ENCODE results near the gene NADSYN1. TPM values are rescaled to one million over a fixed set of nuclear protein-coding genes. Genes with fewer than 3 reads are reported as not detected.

Gene NADSYN1
- total and polyA plus RNA-seq, 2 of the 13 experiments (the other 11 are each of a cell fraction or from before 2014, with no cell fraction given) = 35.7 to 51.5 TPM

DNA sequence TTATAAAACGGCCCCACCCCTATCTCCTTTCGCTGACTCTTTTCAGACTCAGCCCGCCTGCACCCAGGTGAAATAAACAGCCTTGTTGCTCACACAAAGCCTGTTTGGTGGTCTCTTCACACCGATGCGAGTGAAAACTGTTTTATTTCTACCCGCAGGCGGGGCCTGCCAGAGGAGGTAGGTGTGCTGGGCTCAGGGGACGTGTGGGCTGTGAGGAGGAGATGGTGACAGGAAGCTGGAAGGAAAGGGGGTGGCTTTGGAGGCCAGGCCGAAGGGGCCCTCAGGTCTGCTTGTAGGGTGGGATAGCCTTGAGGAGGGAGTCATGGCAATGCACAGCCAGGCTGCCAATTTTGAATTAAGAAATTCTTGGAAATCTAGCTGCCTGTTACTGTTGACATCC is 52.8 kb downstream of the NADSYN1 start:
- ATAC-seq = no peak

More for the DNA sequence above, 52.8 kb downstream of the NADSYN1 start:
- no peak for FAIRE-seq
- H3K9ac ChIP-seq (ENCODE audit: insufficient read depth, low read depth, low read length) = no peak overlapping the region
- BruUV-seq (replicated peaks) = no TSS peak
- in situ Hi-C loops (cut with HindIII; ENCODE audit: extremely low pct_ligation_motif_present, low pct_unique_long_range_greater_than_20kb) (no loop called here), intact Hi-C loops (cut with micrococcal nuclease; ENCODE audit: unreplicated experiment) (no loop called here)
- no peak overlapping the region for H3K4me3 ChIP-seq (replicated peaks in 1 of 3; ENCODE audit: insufficient read depth in 1 of 3, low read depth in 2 of 3, low read length in 3 of 3)
- no peak overlapping the region for H3K4me2 ChIP-seq (ENCODE audit: low read depth, low read length)
- no peaks in the 10 kb centered on the region for H3K4me1 ChIP-seq (ENCODE audit: insufficient read depth, low read length)
- no peak for DNase-seq (ENCODE audit: low spot score)
- H3K9me3 ChIP-seq (ENCODE audit: low read length) = peaks cover 4% of the 10 kb centered on the region; the same call in 1 of the 2 replicates
- no peaks in the 10 kb centered on the region for H3K27me3 ChIP-seq (ENCODE audit: control insufficient read depth in 1 of 2, insufficient read depth in 2 of 2, low read length in 2 of 2)
- ChIA-PET CTCF (ENCODE audit: low intra/inter-chr PET ratio, low total read pairs) (no interaction called here), POLR2A (no interaction called here)
- H3K79me2 ChIP-seq (ENCODE audit: insufficient read depth, low read length) = no peaks in the 10 kb centered on the region
- no peaks in the 10 kb centered on the region for H4K20me1 ChIP-seq (ENCODE audit: insufficient read depth, low read length)
- TF ChIP-seq ZNF180 (CRISPR knock-in tag; IDR thresholded peaks at IDR 0.05; ENCODE audit: borderline replicate concordance, low read depth) = no peak
- TF ChIP-seq, protein P1, sequence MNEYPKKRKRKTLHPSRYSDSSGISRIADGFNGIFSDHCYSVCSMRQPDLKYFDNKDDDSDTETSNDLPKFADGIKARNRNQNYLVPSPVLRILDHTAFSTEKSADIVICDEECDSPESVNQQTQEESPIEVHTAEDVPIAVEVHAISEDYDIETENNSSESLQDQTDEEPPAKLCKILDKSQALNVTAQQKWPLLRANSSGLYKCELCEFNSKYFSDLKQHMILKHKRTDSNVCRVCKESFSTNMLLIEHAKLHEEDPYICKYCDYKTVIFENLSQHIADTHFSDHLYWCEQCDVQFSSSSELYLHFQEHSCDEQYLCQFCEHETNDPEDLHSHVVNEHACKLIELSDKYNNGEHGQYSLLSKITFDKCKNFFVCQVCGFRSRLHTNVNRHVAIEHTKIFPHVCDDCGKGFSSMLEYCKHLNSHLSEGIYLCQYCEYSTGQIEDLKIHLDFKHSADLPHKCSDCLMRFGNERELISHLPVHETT (CRISPR knock-in tag; conservative IDR thresholded peaks at IDR 0.05) = no peak
- no peak for TF ChIP-seq ZNF383 (CRISPR knock-in tag; IDR thresholded peaks at IDR 0.05; ENCODE audit: borderline replicate concordance)
- TF ChIP-seq SALL1 (CRISPR knock-in tag; IDR thresholded peaks at IDR 0.05) = no peak
- TF ChIP-seq, protein P2, sequence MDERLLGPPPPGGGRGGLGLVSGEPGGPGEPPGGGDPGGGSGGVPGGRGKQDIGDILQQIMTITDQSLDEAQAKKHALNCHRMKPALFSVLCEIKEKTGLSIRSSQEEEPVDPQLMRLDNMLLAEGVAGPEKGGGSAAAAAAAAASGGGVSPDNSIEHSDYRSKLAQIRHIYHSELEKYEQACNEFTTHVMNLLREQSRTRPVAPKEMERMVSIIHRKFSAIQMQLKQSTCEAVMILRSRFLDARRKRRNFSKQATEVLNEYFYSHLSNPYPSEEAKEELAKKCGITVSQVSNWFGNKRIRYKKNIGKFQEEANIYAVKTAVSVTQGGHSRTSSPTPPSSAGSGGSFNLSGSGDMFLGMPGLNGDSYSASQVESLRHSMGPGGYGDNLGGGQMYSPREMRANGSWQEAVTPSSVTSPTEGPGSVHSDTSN (CRISPR knock-in tag; IDR thresholded peaks at IDR 0.05) = no peak
- TF ChIP-seq KAT8 (CRISPR knock-in tag; IDR thresholded peaks at IDR 0.05) = no peak
- TF ChIP-seq ZNF337 (CRISPR knock-in tag; IDR thresholded peaks at IDR 0.05; ENCODE audit: borderline replicate concordance, low read depth) = no peak
- no peak for TF ChIP-seq TBX3 (IDR thresholded peaks at IDR 0.05; ENCODE audit: borderline replicate concordance)
- TF ChIP-seq CHD4 (IDR thresholded peaks at IDR 0.05; ENCODE audit: borderline replicate concordance, low read length) = no peak
- no peak for TF ChIP-seq NFE2L1 (CRISPR knock-in tag; IDR thresholded peaks at IDR 0.05; ENCODE audit: borderline replicate concordance)
- TF ChIP-seq, protein P3, sequence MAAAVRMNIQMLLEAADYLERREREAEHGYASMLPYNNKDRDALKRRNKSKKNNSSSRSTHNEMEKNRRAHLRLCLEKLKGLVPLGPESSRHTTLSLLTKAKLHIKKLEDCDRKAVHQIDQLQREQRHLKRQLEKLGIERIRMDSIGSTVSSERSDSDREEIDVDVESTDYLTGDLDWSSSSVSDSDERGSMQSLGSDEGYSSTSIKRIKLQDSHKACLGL (CRISPR knock-in tag; IDR thresholded peaks at IDR 0.05) = no peak
- no peak for TF ChIP-seq IKZF4 (CRISPR knock-in tag; IDR thresholded peaks at IDR 0.05; ENCODE audit: borderline replicate concordance, low read depth, not compliant biosample characterization)
- H3K36me3 ChIP-seq (replicated peaks in 1 of 2; ENCODE audit: control insufficient read depth in 1 of 2, insufficient read depth in 2 of 2, low read length in 2 of 2) = peaks cover 1 to 5% of the 10 kb centered on the region in 2 experiments; a peak in 3 of 5 replicates
- no peak overlapping the region for H2AFZ ChIP-seq (ENCODE audit: low read length)
- 96% methylated on average over 9 of the region's 9 CpGs for WGBS (ENCODE audit: low lambda C conversion rate)
- H3K27ac ChIP-seq (ENCODE audit: extremely low read length, insufficient read depth, low read length) = no peak overlapping the region
